Neutrophil (primary cell): ENCODE data around the gene TNFAIP2.
A peak's percentile ranks its signal among the peaks of the same experiment; 100 is the strongest.
"Not testable (repeated sequence)": the region's sequence is repeated elsewhere in the genome, so short reads cannot be mapped to it uniquely, and the experiment has no call there.

Experiments
- H3K27ac ChIP-seq: fragments of 200-600 bp; sonication (generic); 2 replicates; pipeline ENCODE4 v1.5.1; 2016; ENCODE audit warnings: mild to moderate bottlenecking, moderate library complexity
- H3K27me3 ChIP-seq: fragments of 200-600 bp; sonication (generic); 2 replicates; pipeline ENCODE4 v1.6.0; 2016; ENCODE audit warnings: mild to moderate bottlenecking
- H3K36me3 ChIP-seq: fragments of 200-600 bp; sonication (generic); 2 replicates; pipeline ENCODE4 v1.5.1; 2017
- H3K4me1 ChIP-seq, 2 experiments: fragments of 200-600 bp in 1 of 2; sonication (generic) in 1 of 2; 1 replicate in 1 of 2; 2 replicates in 1 of 2; pipeline versions ENCODE4 v1.5.1 to v1.6.1; 2013 to 2016; ENCODE audit warnings: low read depth in 1 of 2, low read length in 1 of 2, mild to moderate bottlenecking in 1 of 2, moderate library complexity in 1 of 2; ENCODE audit not compliant: control insufficient read depth in 1 of 2, insufficient read depth in 1 of 2
- H3K4me3 ChIP-seq, 2 experiments: fragments of 200-600 bp in 1 of 2; sonication (generic) in 1 of 2; 1 replicate in 1 of 2; 2 replicates in 1 of 2; pipeline ENCODE4 v1.5.1; 2013 to 2016; ENCODE audit warnings: low read depth in 1 of 2, low read length in 1 of 2, mild to moderate bottlenecking in 1 of 2, moderate library complexity in 1 of 2
- H3K9me3 ChIP-seq: fragments of 200-600 bp; sonication (generic); 2 replicates; pipeline ENCODE4 v1.5.1; 2016
- TF ChIP-seq, protein P1 (sequence below): fragments of 200-600 bp; sonication (generic); IDR thresholded peaks from 2 replicates; pipeline ENCODE4 v1.5.1; 2016; ENCODE audit warnings: antibody characterized with exemption

Gene TNFAIP2

DNA sequence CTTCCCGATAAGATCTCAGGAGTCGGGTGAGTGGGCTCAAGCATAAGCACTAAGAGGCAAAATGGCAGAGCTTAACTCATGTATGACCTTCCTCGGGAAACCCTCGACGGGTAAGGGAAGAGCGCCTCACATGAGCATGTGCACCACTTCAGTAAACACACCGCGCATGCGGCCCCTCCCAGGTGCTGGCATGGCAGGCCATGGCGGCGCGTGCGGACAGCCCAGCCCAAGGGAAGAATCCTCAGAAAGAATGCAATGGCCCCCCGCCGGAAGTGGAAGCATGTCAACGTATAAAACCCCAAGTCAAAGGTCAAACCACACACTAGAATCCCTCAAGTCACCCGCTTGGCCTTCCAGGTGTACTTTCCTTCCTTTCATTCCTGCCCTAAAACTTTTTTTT, 6.6 kb upstream of the TNFAIP2 start:
- Histone ChIP-seq H3K36me3 (no peaks in the 10 kb centered on the region), H3K4me1 (peaks cover 87 to 96% of the 10 kb centered on the region in 2 experiments)
- TF ChIP-seq, protein P1, sequence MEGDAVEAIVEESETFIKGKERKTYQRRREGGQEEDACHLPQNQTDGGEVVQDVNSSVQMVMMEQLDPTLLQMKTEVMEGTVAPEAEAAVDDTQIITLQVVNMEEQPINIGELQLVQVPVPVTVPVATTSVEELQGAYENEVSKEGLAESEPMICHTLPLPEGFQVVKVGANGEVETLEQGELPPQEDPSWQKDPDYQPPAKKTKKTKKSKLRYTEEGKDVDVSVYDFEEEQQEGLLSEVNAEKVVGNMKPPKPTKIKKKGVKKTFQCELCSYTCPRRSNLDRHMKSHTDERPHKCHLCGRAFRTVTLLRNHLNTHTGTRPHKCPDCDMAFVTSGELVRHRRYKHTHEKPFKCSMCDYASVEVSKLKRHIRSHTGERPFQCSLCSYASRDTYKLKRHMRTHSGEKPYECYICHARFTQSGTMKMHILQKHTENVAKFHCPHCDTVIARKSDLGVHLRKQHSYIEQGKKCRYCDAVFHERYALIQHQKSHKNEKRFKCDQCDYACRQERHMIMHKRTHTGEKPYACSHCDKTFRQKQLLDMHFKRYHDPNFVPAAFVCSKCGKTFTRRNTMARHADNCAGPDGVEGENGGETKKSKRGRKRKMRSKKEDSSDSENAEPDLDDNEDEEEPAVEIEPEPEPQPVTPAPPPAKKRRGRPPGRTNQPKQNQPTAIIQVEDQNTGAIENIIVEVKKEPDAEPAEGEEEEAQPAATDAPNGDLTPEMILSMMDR, result no peak

DNA sequence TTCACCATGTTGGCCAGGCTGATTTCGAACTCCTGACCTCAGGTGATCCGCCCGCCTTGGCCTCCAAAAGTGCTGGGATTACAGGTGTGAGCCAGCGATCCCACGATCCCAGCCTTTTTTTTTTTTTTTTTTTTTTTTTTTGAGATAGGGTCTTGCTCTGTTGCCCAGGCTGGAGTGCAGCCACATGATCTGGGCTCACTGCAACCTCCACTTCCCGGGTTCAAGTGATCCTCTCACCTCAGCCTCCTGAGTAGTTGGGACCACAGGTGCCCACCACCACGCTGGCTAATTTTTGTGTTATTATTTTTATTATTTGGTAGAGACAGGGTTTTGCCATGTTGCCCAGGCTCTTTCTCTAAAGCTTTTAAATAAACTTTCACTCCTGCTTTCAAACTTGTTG, 5.8 kb upstream of the TNFAIP2 start:
- peaks cover 87 to 96% of the 10 kb centered on the region in 2 experiments for H3K4me1 ChIP-seq
- H3K36me3 ChIP-seq, H3K9me3 ChIP-seq, H3K27me3 ChIP-seq: not testable (repeated sequence)
- peak overlapping the region; percentile 97 for H3K27ac ChIP-seq
- H3K4me3 ChIP-seq, result peak overlapping the region in 1 of 2 experiments; percentile 98

More for the DNA sequence above, 6.6 kb upstream of the TNFAIP2 start:
- Histone ChIP-seq H3K27me3 (no peaks in the 10 kb centered on the region), H3K27ac (peak overlapping the region; percentile 97), H3K9me3 (no peaks in the 10 kb centered on the region), H3K4me3 (no peak overlapping the region)

DNA sequence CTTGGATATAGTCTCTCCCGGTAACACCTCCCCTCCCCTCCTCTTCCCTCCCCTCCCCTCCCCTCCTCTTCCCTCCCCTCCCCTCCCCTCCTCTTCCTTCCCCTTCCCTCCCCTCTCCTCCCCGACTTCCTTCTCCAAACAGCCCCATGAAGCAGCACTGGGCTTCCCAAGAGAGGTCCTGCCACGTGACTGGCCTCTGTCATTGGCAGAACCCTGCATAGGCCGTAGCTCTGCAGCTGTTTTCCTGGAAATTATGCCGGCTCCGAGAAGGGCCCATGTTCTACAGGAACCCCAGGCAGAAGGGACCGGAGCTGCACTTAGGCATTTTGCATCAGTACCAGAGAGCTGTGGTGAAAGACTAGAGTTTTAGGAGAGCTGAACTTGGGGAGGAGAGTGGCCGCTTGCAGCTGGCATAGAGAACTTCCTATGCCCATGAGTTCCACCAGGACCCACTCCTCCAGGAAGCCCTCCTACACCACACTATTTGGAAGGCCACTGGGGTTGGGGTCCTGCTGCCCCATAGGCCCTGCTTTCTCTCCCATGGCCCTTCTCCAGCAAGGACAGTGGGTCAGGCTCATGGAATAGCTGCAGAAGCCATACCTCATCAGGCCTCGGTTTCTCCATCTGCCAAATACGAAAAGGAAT, 5.1 kb upstream of the TNFAIP2 start:
- Histone ChIP-seq H3K27me3 (no peaks in the 10 kb centered on the region), H3K27ac (peak overlapping the region; percentile 97), H3K4me3 (peak overlapping the region; percentile 38 to 98)

DNA sequence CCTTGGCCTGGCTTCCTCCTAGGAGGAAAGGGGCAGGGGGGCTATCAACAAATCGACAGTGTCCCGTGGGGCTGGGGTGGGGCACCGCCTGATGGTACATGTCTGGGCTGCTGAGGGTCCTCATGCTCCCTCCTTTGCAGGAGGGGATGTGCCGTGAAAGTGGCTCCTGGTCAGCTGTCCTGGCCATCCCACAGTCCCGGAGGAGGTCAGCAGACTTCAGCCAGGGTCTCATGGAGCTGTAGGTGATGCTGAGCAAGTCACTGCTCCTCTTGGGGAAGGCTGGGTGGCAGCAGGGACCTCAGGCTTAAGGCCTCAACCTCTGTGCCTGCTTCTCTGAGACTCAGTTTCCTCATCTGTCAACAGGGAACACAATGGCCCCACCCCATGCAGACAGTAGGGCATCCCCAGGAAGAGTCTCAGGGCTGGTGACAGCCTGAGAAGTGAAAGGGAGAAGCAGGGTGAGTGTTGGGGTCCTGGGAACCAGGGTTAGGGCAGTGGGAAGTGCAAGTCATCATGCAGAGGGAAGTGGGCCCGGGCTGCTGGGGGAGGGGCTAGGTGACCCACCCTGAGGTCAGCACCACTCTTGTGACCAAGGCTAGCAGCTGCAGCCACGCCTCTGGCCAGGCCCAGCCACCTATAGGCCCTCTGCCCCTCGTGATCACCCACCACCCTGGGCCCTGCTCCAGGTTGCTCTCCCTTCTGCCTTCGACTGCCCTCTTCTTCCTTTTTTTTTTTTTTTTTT, 4.4 kb upstream of the TNFAIP2 start:
- H3K4me3 ChIP-seq, result peak overlapping the region; percentile 38 to 98
- H3K4me1 ChIP-seq, result peaks cover 77 to 90% of the 10 kb centered on the region in 2 experiments
- H3K27me3 ChIP-seq, result no peaks in the 10 kb centered on the region
- no peaks in the 10 kb centered on the region for H3K9me3 ChIP-seq
- no peaks in the 10 kb centered on the region for H3K36me3 ChIP-seq
- TF ChIP-seq, protein P1, result no peak
- peak overlapping the region; percentile 97 for H3K27ac ChIP-seq

More for the DNA sequence above, 5.1 kb upstream of the TNFAIP2 start:
- Histone ChIP-seq H3K4me1 (peaks cover 83 to 95% of the 10 kb centered on the region in 2 experiments), H3K9me3 (no peaks in the 10 kb centered on the region), H3K36me3 (no peaks in the 10 kb centered on the region)
- TF ChIP-seq, protein P1, result peak; percentile 13

DNA sequence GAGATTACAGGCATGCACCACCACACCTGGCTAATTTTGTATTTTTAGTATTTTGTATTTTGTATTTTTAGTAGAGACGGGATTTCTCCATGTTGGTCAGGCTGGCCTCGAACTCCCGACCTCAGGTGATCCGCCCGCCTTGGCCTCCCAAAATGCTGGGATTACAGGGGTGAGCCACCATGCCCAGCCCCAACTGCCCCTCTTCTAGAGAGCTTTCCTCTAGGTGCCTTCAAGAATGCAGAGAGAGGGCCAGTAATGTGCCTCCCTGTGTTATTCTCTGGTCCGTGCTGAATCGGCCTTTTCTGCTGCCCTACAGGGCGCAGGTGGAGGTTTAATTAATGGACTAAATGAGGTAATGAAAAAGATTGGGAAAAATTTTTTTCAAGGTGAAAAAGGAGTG, 3.7 kb upstream of the TNFAIP2 start:
- not testable (repeated sequence) for H3K9me3 ChIP-seq, H3K36me3 ChIP-seq, H3K27me3 ChIP-seq
- peaks cover 78 to 88% of the 10 kb centered on the region in 2 experiments for H3K4me1 ChIP-seq
- peak overlapping the region; percentile 22 to 98 for H3K4me3 ChIP-seq
- H3K27ac ChIP-seq, result peak overlapping the region; percentile 97

DNA sequence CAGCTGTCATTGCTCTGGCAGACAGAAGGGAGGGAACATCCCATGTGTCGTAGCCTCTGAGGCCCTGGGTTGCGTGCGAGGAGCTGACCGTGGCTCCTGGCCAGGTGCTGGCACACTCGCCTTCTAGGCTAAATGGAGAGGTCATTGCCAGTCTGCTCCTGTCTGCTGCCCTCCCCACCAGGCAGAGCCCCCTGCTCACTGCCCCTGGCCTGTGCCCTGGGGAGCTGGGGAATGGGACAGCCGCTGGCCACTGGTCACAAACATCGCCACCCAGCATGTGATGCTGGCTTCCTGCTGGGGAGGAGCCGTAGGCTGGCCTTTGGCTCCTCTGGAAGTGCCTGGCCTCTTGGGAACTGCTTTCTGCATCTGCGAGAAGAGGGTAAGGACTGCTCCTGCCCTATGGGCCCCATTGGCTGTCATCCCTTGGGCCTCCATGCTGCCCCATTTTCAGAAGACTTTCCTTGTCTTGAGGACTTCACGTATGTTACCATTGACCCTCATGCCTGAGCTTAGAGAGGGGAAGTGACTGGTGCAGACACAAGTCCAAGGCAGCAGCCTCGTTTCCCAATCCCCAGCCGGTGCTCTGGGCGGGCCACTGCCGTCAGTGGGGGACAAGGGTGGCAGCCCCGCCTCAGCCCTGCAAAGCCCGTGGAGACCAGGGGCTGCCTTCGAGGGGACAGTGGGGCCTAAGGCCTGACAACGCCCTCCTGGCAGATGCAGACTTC, 2.0 kb upstream of the TNFAIP2 start:
- Histone ChIP-seq H3K27ac (peak overlapping the region; percentile 97), H3K9me3 (no peaks in the 10 kb centered on the region), H3K36me3 (peaks cover 24% of the 10 kb centered on the region), H3K4me3 (peak overlapping the region; percentile 97 to 98), H3K27me3 (no peaks in the 10 kb centered on the region), H3K4me1 (peaks cover 73 to 86% of the 10 kb centered on the region in 2 experiments)
- TF ChIP-seq, protein P1, result peak; percentile 7
